Adrenal gland (tissue), 12 donors: Measurements from ENCODE around the gene PRKCB. TPM values are rescaled to one million over a fixed set of nuclear protein-coding genes. Genes with fewer than 3 reads are reported as not detected.

ENCODE experiments used
- DNase-seq, 7 donors: peaks; one replicate each; pipeline ENCODE4 v3.0.0-alpha.2; 2019 to 2020
- H3K27ac ChIP-seq, 5 donors: fragments of 200-600 bp; sonication (generic) in 4 of 5; 1 replicate in 3 of 5; 2 replicates in 2 of 5; pipeline versions ENCODE4 v1.5.1 to v1.8.0; 2016 to 2020; ENCODE audit warnings: mild to moderate bottlenecking in 1 of 5
- H3K27me3 ChIP-seq: fragments of 200-600 bp; 2 replicates; pipeline ENCODE4 v1.8.0; 2021
- H3K36me3 ChIP-seq, 2 donors: fragments of 200-600 bp; replicated peaks in 1 of 2; 1 replicate in 1 of 2; 2 replicates in 1 of 2; pipeline versions ENCODE4 v1.5.1 to v1.8.0; 2018 to 2022
- H3K4me1 ChIP-seq, 2 donors: fragments of 200-600 bp; replicated peaks in 1 of 2; 1 replicate in 1 of 2; 2 replicates in 1 of 2; pipeline versions ENCODE4 v1.5.1 to v1.8.0; 2018 to 2021
- H3K4me3 ChIP-seq, 4 donors: fragments of 200-600 bp; sonication (generic) in 3 of 4; one replicate each; pipeline ENCODE4 v1.5.1; 2016 to 2018
- H3K9me3 ChIP-seq, 3 donors: fragments of 200-600 bp; sonication (generic) in 1 of 3; replicated peaks in 1 of 3; 1 replicate in 2 of 3; 2 replicates in 1 of 3; pipeline versions ENCODE4 v1.5.1 to v1.8.0; 2016 to 2021
- POLR2A ChIP-seq, 2 donors: fragments of 450-650 bp; IDR thresholded peaks; one replicate each; pipeline ENCODE4 v1.6.1; 2017; ENCODE audit warnings: antibody characterized with exemption in 2 of 2, mild to moderate bottlenecking in 2 of 2, moderate library complexity in 1 of 2
- WGBS, 4 donors: extraction: QIAGEN DNeasy Blood & Tissue Kit in 2 of 4; methylation state at CpG; one replicate each; pipeline versions ENCODE4 v1.1.5 to v1.1.7; 2013 to 2017; 5-methylcytosine and 5-hydroxymethylcytosine counted together
- intact Hi-C, 2 donors: fragments of 100-400 bp; cut with DNase I; formaldehyde crosslinking; loops; one replicate each; pipeline versions ENCODE4 v1.14.1 to v1.15.0; 2022 to 2023
- polyA plus RNA-seq, 3 donors: library from polyadenylated mRNA; stranded (reverse); fragments of 200-250 nt in 2 of 3; fragments of 350-450 nt in 1 of 3; fragmentation: Illumina TruSeq in 1 of 3; extraction: RNeasy Lipid Tissue Mini Kit (QIAGEN cat#74804) in 1 of 3; gene quantifications; one replicate each; pipeline ENCODE4 v1.2.3, GENCODE V29; 2013 to 2014
- total RNA-seq, 9 donors: library from RNA; depleted of rRNA in 4 of 9; stranded (reverse); fragments of >200 nt in 4 of 9; fragments of 120-200 nt in 1 of 9; fragmentation: NEBNext Ultra II Directional in 1 of 9; extraction: Animal tissue kit (Norgen Biotek cat#: 25700) in 1 of 9; gene quantifications; one replicate each; pipeline versions ENCODE4 v1.1.0 to v1.2.4, GENCODE V29; 2013 to 2023
- TF ChIP-seq, protein P1 (sequence below), 6 experiments: fragments of 450-650 bp in 4 of 6; fragments of 200-600 bp in 2 of 6; sonication (generic) in 1 of 6; IDR thresholded peaks; 1 replicate in 5 of 6; 2 replicates in 1 of 6; pipeline versions ENCODE4 v1.5.1 to v1.8.0; 2016 to 2021; ENCODE audit warnings: antibody characterized with exemption in 6 of 6, mild to moderate bottlenecking in 2 of 6, moderate library complexity in 1 of 6
- donor health status: healthy with polysubstance abuse.
- donor health status: Bipolar disorder and iron deficiency.
- donor health status: DM: yes; HTN: yes; CAD: no.
- donor health status: DM: no; HTN: no; CAD: no.
- donor health status: DM: no; HTN: no; CAD: no.
- donor health status: DM: yes; HTN: yes; CAD: no.

PRKCB gene
- total and polyA plus RNA-seq, 12 donors = 0.54 to 8.0 (median 3.0) TPM

DNA sequence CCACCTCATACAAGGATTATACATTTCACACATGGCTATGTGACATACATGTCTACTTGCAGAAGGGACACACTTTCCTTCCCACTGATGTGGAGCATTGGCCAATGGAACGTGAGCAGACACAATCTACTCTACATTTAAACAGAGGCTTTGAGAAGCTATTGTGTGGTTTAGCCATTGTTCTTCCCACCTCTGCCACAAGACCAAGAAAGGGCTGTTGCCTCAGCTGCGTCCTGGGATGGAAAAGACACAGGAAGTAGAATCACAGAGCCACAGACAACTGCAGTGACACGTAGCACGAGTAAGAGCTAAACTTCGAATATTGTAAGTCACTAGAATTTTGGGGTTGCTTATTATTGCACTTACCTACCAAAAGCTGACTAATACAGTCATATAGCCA lies 33.3 kb downstream of the PRKCB start:
- no peaks in the 10 kb centered on the region for H3K36me3 ChIP-seq
- no peak overlapping the region for H3K27ac ChIP-seq
- intact Hi-C loops = no loop called here
- WGBS, 4 donors = 42 to 54% (median 50%) methylated on average over 5 of the region's 5 CpGs
- no peaks in the 10 kb centered on the region for H3K4me1 ChIP-seq
- H3K9me3 ChIP-seq = no peaks in the 10 kb centered on the region
- H3K4me3 ChIP-seq = no peak overlapping the region
- no peaks in the 10 kb centered on the region for H3K27me3 ChIP-seq
- no peak for TF ChIP-seq POLR2A (IDR thresholded peaks at IDR 0.05)
- TF ChIP-seq, protein P1, sequence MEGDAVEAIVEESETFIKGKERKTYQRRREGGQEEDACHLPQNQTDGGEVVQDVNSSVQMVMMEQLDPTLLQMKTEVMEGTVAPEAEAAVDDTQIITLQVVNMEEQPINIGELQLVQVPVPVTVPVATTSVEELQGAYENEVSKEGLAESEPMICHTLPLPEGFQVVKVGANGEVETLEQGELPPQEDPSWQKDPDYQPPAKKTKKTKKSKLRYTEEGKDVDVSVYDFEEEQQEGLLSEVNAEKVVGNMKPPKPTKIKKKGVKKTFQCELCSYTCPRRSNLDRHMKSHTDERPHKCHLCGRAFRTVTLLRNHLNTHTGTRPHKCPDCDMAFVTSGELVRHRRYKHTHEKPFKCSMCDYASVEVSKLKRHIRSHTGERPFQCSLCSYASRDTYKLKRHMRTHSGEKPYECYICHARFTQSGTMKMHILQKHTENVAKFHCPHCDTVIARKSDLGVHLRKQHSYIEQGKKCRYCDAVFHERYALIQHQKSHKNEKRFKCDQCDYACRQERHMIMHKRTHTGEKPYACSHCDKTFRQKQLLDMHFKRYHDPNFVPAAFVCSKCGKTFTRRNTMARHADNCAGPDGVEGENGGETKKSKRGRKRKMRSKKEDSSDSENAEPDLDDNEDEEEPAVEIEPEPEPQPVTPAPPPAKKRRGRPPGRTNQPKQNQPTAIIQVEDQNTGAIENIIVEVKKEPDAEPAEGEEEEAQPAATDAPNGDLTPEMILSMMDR (IDR thresholded peaks at IDR 0.05) = no peak
- DNase-seq = no peak

DNA sequence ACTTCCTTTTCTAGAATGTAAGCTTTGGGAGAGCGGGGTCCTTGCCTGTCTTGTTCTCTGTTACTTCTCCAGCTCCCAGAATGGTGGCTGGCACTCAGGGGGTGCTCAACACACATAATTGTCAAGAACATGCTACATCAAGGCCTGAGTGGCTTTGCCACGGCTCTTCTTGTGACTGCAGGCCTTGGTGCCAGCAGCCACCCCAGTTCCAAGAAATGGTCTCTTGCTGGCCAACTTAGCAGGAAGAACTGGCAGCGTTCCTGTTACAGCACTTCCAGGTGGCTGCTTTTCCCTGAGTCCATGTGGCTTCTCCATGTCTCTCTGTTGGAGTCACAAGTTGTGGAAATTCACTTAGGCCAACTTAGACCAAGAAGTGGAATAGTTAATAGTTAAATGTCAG lies 36.1 kb downstream of the PRKCB start:
- H3K27ac ChIP-seq = no peak overlapping the region

DNA sequence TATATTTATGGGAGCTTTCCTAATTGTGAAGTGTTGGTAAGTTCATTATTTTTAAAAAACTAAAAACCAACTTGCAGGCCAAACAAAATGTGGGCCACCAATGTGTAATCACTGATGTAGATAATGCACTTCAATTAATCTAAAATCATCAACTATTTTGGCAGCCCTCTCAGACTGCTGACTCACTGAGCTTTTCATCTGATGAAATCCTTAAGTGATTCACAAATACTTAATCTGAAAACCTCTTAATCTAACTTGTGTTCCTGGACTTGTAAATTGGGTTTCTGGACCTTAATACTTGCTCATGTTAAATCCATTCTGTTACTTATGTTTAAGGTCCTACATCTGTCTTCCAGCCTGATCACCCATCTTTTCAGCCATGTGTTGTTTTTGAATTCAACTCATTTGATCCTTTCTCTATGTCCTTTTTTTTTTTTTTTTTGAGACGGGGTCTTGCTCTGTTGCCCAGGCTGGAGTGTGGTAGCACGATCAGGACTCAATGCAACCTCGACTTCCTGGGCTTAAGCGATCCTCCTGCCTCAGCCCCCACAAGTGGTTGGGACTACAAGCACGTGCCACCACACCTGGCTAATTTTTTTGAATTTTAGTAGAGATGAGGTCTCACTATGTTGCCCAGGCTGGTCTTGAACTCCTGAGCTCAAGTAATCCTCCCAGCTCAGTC lies 39.0 kb downstream of the PRKCB start:
- no peaks in the 10 kb centered on the region for H3K36me3 ChIP-seq
- TF ChIP-seq, protein P1 (IDR thresholded peaks at IDR 0.05) = no peak
- no peak for TF ChIP-seq POLR2A (IDR thresholded peaks at IDR 0.05)
- no peaks in the 10 kb centered on the region for H3K4me1 ChIP-seq
- no peak for DNase-seq
- intact Hi-C loops = no loop called here
- no peaks in the 10 kb centered on the region for H3K9me3 ChIP-seq
- 67 to 84% (median 79%) methylated on average over 5 of the region's 5 CpGs for WGBS, 4 donors
- no peaks in the 10 kb centered on the region for H3K27me3 ChIP-seq
- no peak overlapping the region for H3K27ac ChIP-seq
- no peak overlapping the region for H3K4me3 ChIP-seq

More for the DNA sequence above, 36.1 kb downstream of the PRKCB start:
- DNase-seq = no peak
- 49 to 88% (median 68%) methylated on average over 2 to 3 of the region's 3 CpGs for WGBS, 4 donors
- H3K9me3 ChIP-seq = no peaks in the 10 kb centered on the region
- intact Hi-C loops = no loop called here
- H3K36me3 ChIP-seq = no peaks in the 10 kb centered on the region
- H3K4me3 ChIP-seq = no peak overlapping the region
- no peaks in the 10 kb centered on the region for H3K27me3 ChIP-seq
- H3K4me1 ChIP-seq = no peaks in the 10 kb centered on the region
- TF ChIP-seq POLR2A (IDR thresholded peaks at IDR 0.05) = no peak
- TF ChIP-seq, protein P1 (IDR thresholded peaks at IDR 0.05) = no peak

DNA sequence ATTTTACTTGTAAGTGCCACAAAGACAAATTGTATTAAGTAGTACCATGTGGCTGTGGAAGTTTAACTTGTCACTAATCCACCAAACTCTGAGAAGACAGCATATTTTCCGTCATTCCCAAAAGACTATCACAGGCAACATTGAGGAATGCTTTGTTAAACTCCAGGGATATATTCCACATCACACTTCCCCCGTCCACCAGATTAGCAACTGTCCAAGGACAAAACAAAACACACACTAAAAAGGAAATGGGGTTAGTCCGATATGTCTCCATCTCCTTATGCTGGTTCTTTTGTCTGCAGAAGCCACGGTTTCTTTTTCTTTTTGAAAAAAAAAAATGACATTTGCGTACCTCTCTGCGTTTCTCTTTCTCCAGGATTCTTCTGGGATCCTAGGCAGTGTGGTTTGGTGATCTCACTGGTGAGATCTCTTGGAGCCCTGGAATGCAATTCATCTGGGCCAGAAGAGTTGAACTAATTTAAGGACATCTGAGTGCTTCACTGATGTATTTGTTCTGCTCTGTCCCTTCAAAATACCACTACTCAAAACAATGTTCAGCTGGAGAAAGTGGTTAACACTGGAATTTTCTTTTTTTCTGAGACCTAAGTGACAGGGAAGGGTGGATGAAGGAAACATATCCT lies 40.6 kb downstream of the PRKCB start:
- H3K4me1 ChIP-seq = no peaks in the 10 kb centered on the region
- no peak for DNase-seq
- no peak overlapping the region for H3K27ac ChIP-seq
- intact Hi-C loops = no loop called here
- no peak overlapping the region for H3K4me3 ChIP-seq
- no peaks in the 10 kb centered on the region for H3K9me3 ChIP-seq
- no peaks in the 10 kb centered on the region for H3K36me3 ChIP-seq
- TF ChIP-seq, protein P1 (IDR thresholded peaks at IDR 0.05) = no peak
- TF ChIP-seq POLR2A (IDR thresholded peaks at IDR 0.05) = no peak
- no peaks in the 10 kb centered on the region for H3K27me3 ChIP-seq
- 37 to 46% (median 40%) methylated on average over 6 of the region's 6 CpGs for WGBS, 4 donors
